Activated T-helper 1 cell treated with anti-CD3 and anti-CD28 coated beads, Interleukin-2, amount 50 U/mL, for 16 hours (primary cell): ENCODE data around the gene SLC6A1.

ENCODE experiments used
- DNase-seq, 2 donors: peaks; one replicate each; pipeline ENCODE4 v3.0.0-alpha.2; 2020; ENCODE audit warnings: low read depth in 1 of 2, low spot score in 1 of 2

Gene SLC6A1

GRCh38 chr3:10992017-10992942 lies at the start of gene SLC6A1:
TSS of gene SLC6A1 (plus strand) at chr3:10992748. CDS start at chr3:11017212, 24,464 bp downstream.
- no peak for DNase-seq

- DNase-seq: no peak
These were observed 47.7 kb upstream of the SLC6A1 start for GRCh38 chr3:10944866-10945265.

GRCh38 chr3:10945683-10946287 lies 46.8 kb upstream of the SLC6A1 start:
- DNase-seq: no peak

GRCh38 chr3:10946526-10946925 lies 46.0 kb upstream of the SLC6A1 start:
- DNase-seq: no peak

- DNase-seq: no peak
These were observed 44.2 kb upstream of the SLC6A1 start for GRCh38 chr3:10948326-10948725.

- DNase-seq: no peak
These were observed 43.4 kb upstream of the SLC6A1 start for GRCh38 chr3:10949197-10949596.

- no peak for DNase-seq
These were observed 41.9 kb upstream of the SLC6A1 start for GRCh38 chr3:10950476-10951294.

- no peak for DNase-seq
These were observed 41.1 kb upstream of the SLC6A1 start for GRCh38 chr3:10951295-10951926.

GRCh38 chr3:10952525-10952924 lies 40.0 kb upstream of the SLC6A1 start:
- DNase-seq: no peak

GRCh38 chr3:10954740-10955139 lies 37.8 kb upstream of the SLC6A1 start:
- no peak for DNase-seq

GRCh38 chr3:10955711-10956453 lies 36.7 kb upstream of the SLC6A1 start:
- no peak for DNase-seq

- DNase-seq: no peak
These were observed 36.0 kb upstream of the SLC6A1 start for GRCh38 chr3:10956531-10956930.

- no peak for DNase-seq
These were observed 35.6 kb upstream of the SLC6A1 start for GRCh38 chr3:10956986-10957385.

- DNase-seq: no peak
These were observed 34.4 kb upstream of the SLC6A1 start for GRCh38 chr3:10957976-10958749.

- DNase-seq: no peak
These were observed 32.3 kb upstream of the SLC6A1 start for GRCh38 chr3:10960255-10960654.

GRCh38 chr3:10961921-10962320 lies 30.6 kb upstream of the SLC6A1 start:
- no peak for DNase-seq

- DNase-seq: no peak
These were observed 30.0 kb upstream of the SLC6A1 start for GRCh38 chr3:10962481-10963036.

GRCh38 chr3:10964537-10965167 lies 27.9 kb upstream of the SLC6A1 start:
- DNase-seq: no peak

- DNase-seq: no peak
These were observed 24.1 kb upstream of the SLC6A1 start for GRCh38 chr3:10968401-10968800.
